A172 (cell line): ENCODE data around the gene KNDC1. TPM values are rescaled to one million over a fixed set of nuclear protein-coding genes. Genes with fewer than 3 reads are reported as not detected.
"Not testable (repeated sequence)": the region's sequence is repeated elsewhere in the genome, so short reads cannot be mapped to it uniquely, and the experiment has no call there.

Experiments
- DNase-seq: peaks from one replicate; pipeline ENCODE4 v3.0.0-alpha.2; 2015; ENCODE audit warnings: low spot score
- total RNA-seq: library from RNA; depleted of rRNA; stranded (reverse); fragments of >200 nt; shearing (Covaris generic); gene quantifications from 2 replicates; pipeline ENCODE4 v1.2.3, GENCODE V29; 2014

KNDC1 gene
- total RNA-seq, 1 experiment from 2014 or later, result 3.2 TPM

DNA sequence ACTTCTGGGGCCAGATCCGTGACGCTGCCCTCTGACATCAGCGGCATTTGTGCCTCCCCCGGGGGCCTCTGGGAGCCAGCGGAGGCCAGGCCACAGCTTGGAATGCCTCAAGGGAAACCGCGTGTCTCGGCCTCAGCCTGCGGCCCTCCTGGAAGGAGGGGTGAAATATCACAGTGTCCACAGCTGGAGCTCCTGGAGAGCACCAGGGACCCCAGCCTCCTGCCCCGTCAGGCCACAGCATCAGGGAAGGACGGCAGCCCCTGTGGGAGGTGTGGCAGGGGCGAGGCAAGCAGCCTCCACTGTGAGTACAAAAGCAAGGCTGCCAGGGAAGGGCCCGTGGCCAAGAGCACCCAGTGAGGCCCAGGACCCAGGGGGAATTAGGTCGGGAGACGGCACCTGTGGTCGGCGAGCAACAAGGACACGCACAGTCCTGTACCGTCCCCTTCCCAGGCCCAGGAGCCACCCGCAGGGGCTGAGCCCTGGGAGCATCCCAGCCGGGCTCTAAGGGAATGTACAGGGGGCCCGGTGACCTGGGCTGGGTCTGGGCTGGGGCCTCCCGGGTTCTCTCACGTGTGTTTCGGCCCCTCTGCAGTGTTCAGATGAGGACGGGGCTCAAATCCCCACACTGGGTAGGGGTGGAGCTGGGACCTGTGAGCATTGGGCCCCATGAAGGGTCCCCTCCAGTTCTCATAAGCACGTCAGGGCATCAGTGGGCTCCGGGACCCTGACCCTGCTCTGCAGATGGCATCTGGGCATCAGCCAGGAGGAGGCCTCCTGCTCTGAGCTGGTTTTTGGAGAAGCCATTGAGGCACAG is 18.7 kb upstream of the KNDC1 start:
- DNase-seq, result no peak

DNA sequence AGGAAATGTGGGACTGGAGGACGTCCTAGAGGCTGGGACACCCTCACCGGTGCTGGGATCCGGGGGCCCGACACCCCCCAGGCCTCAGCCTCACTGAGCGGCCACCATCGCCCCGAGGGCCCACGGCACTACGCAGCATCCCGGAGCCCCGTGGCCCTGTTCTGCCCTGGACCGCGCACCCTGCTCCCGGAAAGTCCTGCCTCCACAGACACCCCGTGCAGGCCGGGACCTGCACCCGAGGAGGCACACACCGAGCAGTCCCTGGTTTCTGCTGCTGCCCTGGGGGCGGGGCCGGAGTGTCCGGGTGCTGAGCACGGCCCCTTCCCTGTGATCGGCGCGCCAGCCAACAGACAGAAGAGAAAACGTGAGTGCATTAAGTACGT is 18.1 kb upstream of the KNDC1 start:
- DNase-seq, result no peak

DNA sequence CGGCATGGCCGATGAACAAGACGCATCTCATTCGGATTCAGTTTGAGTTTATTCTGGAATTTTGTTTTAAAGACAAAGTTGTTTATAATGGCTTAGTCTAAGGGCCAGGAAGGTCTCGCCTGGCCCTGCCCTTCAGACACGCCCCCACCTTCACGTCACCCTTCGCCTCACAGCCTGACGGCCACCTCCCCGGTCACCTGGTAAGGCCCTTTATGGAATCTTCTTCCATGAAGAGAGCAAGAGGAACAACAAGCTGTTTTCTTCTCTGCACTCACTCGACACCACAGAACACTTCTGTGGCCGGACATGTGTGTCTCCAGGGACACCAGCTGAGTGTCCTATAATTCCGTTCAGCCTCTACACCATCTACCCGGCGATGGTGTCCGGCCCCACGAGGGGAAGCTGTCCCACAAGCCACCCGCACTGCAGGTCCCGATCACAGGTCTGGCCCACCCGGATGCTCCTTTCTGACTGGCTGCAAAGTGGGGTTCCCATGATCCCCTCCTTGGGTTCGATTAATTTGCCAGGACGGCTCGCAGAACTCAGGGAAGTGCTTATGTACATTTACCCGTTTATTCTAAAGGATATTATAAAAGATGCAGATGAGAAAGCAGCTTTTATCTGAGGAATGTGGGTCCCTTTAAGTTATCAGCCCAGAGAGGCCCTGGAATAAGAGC is 17.4 kb upstream of the KNDC1 start:
- DNase-seq, result no peak

DNA sequence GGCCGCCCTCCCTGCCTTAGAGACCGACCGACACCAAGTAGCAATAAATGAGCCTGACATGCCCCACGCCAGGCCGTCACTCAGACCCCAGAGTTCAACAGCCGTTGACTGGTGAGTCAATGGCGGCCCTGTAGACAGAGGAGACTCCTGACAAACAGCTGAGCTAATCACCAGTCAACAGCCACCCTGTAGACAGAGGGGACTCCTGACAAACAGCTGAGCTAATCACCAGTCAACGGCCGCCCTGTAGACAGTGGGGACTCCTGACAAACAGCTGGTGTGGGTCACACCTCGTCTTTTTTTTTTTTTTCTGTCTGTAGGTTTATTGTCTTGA is 16.9 kb upstream of the KNDC1 start:
- DNase-seq, result no peak

DNA sequence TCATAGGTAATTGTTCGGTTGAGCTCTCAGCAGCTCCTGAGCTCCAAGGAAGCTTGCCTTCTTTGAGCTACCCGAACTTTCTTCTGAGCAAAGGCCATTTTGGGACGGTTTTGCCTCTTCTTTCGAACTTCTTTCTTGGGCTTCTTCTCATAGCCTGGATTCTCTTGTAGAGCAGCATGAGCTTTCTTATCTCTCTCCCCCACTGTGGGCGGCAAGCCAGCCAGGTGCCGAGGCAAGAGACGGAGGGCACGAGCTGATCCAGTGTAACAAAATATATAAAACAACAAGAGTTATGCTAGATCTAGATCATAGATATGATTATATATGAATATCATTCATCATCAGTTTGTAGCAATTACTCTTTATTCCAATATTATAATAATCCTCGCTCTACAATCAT is 16.5 kb upstream of the KNDC1 start:
- DNase-seq, result no peak

DNA sequence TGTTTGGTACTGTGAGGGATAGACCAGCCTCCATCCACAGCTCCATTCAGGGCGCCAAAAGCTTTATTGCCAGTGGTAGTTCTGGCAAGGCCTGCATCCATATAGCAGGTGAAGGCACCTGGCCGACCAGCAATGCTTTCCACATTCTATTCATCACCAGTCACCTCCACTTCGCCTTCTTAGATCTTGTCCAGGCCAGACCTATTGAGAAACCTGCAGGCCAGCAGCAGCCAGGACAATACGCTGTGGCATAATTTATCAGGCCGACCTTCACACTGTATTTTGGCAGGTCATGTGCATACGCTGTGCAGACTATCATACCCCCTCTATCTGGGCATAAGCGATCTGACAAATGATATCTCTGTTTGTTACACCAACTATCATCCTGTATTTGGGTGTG is 15.2 kb upstream of the KNDC1 start:
- no peak for DNase-seq

DNA sequence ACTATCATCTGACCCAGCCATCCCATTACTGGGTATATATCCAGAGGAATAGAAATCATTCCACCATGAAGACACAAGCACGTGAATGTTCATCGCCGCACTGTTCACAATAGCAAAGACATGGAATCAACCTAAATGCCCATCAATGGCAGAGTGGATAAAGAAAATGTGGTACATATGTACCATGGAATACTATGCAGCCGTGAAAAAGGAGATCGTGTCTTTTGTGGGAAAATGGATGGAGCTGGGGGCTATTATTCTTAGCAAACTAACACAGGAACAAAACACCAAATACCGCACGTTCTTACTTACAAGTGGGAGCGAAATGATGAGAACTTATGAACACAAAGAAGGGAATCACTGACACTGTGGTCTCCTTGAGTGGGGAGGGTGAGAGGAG is 9.8 kb upstream of the KNDC1 start:
- no peak for DNase-seq

DNA sequence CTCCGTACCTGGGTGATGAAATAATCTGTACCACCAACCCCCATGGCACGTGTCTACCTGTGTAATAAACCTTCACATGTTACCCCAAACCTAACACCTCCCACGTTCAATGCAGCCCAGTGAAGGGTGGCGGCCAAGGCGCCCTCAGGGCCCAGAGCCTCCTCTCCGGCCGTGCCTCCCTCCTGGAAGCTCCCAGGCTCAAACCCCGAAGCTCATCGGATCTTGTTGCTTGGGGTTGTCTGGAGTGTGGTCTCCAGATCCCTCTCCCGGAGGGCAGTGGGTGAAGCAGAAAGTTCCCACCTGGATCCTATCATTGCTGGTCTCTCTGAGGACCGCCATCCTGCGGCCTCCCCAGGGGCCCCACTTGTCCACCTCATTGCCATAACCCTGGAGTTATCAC is 9.4 kb upstream of the KNDC1 start:
- no peak for DNase-seq

DNA sequence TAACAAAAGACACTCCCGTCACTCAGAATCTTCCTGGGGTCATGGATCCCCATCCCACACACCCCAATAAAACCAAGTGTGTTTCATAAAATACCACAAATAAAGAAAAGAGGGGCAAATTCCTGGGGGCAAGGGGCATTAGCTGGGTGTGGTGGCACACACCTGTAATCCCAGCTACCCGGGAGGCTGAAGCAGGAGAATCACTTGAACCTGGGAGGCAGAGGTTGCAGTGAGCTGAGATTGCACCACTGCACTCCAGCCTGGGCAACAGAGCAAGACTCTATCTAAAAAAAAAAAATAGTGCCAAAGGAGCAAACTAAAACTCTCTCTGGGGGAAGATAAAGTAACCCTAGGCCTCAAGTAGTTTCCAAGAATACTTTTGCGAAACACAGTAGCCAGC is 8.9 kb upstream of the KNDC1 start:
- DNase-seq, result not testable (repeated sequence)

DNA sequence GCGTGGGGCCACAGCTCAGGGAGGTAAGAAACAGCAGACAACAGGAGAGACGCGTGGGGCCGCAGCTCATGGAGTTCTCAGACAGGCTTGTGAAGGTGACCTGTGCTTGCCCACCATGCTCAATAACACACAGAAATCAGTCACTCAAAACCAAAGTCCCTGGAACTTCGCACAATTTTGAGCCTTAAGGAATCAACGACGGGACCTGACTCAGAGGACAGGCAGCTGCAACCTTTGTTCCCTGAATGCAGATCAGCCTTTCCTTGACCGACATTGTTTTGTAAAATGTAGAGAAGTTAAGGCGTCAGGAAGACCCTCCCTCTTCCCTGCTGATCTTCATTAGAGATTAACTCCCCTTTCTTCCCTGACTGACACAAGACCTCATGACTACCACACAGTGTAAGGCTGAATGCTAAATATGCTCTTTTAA is 8.5 kb upstream of the KNDC1 start:
- DNase-seq, result no peak

DNA sequence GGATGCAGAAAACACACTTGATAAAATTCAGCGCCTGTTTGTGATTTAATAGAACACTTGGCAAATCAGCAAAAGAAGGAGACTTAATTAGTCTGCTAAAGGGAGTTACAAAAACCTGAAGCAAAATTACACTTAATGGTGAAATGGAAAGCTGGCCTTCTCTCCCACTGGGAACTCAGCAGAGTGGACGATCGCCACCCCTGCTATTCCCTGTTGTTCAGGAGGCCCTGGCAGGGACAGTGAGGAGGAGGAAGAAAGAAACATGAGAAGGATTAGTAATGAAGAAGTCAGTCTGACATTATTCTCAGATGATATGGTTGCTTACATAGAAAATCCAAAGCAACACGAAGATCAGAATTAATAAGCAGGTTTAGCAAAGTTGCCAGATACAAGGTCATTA is 5.6 kb upstream of the KNDC1 start:
- no peak for DNase-seq

DNA sequence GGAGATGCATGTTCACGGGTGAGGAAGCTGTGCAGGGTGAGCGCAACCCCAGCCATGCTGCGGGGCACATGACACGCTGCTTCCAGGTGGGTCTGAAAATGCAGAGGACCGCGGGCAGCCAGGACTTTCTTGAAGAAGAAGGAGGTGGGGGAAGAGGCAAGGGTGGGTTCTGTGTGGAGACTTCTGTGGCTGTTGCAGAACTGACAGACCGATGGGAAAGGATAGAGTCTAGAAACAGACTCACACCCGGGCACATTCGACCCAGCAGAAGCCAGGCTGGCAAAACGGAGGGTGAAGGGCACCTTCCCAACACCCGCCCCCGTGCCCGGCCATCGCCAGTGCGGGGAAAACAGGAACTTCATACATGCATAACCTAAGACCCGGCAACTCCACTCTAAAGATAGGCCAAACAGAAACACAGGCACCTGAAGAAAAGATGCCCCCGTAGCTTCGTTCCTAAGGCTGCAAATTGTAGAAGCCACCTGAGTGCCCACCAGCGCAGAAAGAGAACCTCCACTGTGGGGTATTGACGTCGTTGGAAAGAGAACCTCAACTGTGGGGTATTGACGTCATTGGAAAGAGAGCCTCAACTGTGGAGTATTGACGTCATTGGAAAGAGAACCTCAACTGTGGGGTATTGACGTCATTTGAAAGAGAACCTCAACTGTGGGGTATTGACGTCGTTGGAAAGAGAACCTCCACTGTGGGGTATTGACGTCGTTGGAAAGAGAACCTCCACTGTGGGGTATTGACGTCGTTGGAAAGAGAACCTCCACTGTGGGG is 4.8 kb upstream of the KNDC1 start:
- no peak for DNase-seq

DNA sequence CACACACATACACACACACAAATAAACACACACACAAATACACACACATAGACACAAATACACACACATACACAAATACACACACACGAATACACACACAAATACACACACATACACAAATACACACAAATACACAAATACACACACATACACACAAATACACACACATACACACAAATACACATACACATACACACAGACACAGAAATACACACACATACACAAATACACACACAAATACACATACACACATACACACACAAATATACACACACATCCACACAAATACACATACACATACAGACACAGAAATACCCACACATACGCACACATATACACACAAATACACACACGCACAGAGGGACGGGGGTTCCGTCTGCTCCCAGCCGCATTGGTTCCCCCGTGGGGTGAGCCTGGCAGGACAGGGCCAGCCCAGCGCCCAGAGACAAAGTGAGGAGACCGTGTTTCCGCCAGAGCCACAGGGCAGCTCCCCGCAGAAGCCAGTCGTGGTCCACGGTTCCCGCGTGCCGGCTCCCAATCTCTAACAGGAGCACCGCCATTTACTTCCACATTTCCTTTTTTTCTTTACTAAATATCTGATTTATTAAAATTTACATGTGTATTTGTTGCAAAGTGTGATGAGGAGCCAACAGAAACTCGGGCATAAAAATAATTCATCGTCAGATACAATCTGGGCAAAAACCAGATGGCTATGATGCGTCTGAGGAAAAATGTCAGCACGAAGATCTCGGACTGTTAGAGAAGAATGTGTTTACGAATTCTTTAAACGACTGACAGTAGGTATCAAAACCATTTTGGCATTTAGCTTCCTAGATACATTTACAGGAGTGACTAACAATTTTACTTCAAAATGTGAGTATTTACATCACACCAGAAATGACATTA is 3.1 kb upstream of the KNDC1 start:
- no peak for DNase-seq

DNA sequence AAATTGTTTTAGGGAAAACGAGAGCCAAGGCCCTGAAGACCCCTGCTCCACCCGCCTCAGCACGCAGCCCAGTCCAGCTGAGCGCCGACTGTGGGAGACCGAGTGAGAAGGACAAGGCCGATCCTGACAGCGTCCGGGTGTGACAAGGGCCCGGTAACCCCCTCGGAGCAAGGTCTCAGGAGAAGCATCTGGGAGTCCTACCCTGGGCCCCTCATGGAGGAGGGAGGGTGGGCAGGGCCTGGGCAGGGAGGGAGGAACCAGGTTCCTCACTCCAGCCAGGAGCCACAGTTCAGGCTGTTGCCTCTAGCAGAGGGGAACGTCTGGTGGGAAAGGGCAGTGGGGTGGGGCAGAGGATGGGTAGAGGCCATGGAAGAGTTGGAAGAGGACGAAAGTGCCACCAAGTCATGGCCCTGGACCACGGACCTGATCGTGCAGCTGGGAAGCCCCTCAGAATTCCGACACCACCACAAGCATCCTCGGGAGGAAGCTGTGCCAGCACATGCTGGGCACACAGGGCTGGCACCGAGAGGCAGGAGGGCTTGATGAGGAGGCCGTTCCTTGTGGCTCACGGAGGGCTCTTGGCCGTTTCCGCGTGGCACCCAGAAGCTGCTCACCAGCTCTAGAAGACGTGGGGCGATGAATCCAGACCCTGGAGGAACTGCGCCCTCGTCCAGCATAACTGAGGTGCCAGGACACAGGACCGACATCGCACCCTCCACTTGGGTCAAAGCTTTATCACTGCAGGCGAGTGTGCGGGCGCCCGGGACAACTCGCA is 2.2 kb upstream of the KNDC1 start:
- DNase-seq, result no peak

DNA sequence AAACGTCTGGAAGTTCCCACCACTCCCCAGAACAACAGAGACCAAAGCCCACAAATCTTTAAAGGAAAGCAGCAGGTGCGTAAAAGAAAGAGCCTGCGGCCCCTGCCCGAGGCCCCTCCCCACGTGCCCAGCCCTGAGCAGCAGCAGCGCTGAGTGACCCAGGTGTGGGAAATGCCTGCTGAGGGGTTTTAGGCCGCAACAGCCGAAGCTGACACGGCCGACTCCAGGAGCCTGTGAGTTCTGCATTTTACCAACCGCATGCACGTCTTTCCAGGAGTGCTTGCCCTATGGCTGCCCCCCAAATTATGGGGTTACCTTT is 1.6 kb upstream of the KNDC1 start:
- no peak for DNase-seq

DNA sequence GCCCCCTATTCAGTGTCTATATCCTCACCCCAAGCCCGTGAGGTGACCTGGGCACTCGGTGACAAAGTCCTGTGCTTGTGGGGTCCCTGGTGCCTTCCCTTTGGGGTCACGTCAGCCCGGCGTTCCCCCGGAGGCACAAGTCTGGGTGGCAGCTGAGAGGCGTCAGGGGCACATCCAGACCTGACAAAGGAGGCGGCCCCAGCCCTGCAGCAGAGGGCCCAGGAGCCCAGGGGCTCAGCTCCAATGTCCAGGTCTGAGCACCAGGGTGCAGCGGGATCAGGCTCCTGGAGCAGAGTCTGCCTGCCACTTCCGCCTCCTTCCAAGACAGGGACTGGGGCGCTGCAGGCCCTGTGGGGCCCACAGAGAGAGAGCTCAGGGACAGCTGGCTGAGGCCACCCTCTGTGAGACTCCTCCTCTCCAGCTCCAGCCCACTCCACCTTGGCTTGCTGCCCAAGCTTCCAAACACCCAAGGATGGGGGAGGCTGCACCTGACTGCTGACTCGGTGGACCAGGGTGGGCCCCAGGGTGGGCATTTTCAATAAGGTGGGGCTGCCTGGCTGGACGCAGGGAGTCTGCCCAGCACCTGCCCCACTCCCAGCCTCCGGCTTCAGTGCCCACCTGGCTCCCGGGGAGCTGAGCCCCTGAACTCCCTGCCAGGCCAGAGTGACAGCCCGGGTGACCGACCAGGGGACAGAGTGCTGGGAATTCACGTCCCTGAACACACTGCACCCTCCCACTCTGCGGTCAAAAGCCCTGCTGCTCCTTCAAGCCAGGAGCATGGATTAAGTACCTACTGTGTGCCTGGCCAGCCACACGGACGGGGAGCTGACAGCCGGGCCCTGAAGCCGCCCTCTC is 1.0 kb upstream of the KNDC1 start:
- DNase-seq, result peak; percentile 8

DNA sequence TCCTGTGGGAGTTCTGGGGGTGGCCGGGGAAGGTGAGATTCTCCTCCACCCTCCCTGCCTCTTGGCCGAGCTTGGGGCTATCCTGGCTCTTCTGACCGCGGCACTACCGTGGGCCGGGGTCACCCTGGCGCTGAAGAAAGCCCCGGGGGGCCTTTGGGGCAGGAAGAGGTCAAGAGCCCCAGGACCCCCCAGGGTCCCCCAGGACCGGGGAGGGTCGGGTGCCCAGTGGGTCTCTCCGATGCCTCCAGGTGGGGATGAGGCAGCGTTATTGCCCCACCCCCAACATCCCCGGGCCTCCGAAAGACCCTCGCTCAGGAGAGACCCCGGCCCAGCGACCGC is 439 bp upstream of the KNDC1 start:
- DNase-seq, result no peak

DNA sequence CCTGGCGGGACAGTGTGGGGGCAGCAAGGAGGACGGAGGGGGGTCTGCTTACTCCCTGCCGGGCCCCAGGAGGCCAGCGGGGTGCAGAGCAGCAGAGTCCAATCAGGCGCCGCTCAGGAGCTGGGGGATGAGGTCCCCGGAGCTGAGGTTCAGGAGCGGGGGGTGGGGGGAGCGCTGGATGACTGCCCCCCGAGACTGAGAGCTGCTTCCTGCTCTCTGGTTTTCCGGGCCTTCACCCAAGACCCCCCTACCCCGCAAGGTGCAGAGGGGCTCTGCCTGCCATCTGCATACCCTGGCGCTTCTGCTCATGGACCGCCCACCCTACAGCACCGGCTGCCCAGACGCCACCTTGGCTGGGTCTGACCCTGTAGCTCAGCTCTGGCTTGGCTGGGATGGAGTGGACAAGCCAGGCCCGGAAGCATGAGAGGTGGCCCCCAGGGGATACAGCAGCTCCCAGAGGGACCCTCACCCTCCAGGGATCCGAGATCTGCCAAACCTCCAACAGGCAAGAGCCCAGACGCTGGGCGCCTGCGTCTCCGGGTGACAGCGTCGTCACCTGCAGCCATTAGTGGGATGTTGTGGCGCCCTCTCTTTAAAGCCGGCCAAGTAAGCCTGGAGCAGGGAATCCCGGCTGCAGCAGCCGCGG is 930 bp downstream of the KNDC1 start:
- DNase-seq, result no peak

DNA sequence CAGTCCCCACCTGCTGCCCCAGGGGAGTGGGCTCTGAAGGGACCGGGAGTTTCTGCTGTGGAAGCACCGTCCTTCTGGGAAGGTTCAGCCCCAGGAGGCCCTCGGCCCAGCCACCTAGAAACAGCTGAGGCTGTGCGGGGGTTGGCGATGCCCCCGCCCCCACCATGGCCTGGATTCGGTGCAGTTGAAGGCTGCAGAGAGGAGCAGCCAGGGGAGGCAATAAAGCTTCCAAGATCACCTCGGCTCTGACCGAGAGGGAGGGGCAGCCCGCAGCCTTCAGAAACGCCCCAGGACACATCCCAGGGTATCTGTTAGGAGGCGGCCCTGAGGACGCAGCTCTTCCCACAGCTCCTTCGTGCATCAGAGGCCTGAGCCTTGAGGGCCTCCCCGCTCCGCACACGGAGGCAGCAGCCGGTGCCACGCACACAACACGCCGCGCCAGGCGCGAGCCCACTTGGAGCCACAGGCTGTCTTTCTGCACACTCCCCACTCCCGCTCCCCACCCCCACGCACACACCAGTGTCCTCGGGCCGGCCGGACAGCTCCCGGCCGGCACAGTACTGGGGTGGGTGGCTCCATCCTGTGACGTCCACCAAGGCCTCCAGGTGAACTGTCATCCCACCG is 1.6 kb downstream of the KNDC1 start:
- DNase-seq, result no peak
